Adipose tissue (tissue), 3 donors: ENCODE results near the gene FGD2. TPM values are rescaled to one million over a fixed set of nuclear protein-coding genes. Genes with fewer than 3 reads are reported as not detected.

Source experiments
- H3K27ac ChIP-seq: one replicate; pipeline ENCODE4 v1.5.1; 2013; ENCODE audit warnings: low read depth, low read length
- WGBS, 3 donors: extraction: QIAGEN DNeasy Blood & Tissue Kit; methylation state at CpG; one replicate each; pipeline ENCODE4 v1.1.7; 2013; 5-methylcytosine and 5-hydroxymethylcytosine counted together
- polyA plus RNA-seq, 3 donors: library from polyadenylated mRNA; stranded (reverse); fragments of 200-250 nt; gene quantifications; one replicate each; pipeline ENCODE4 v1.2.3, GENCODE V29; 2013
- donor health status: healthy with polysubstance abuse.
- donor health status: Bipolar disorder and iron deficiency.
- donor health status: healthy.

FGD2 gene
- polyA plus RNA-seq, 3 donors, result 3.6 to 10.1 (median 7.0) TPM

GRCh38 chr6:36969988-36970891 lies 35.2 kb upstream of the FGD2 start:
- no peak overlapping the region for H3K27ac ChIP-seq
- 87 to 91% (median 91%) methylated on average over 17 of the region's 17 CpGs for WGBS, 3 donors

- 88 to 91% (median 90%) methylated on average over 17 of the region's 17 CpGs for WGBS, 3 donors
- H3K27ac ChIP-seq, result no peak overlapping the region
Observed at GRCh38 chr6:36970892-36971842, 34.3 kb upstream of the FGD2 start.

GRCh38 chr6:36971921-36972673 lies 33.4 kb upstream of the FGD2 start:
- no peak overlapping the region for H3K27ac ChIP-seq

GRCh38 chr6:36973190-36973589 lies 32.3 kb upstream of the FGD2 start:
- H3K27ac ChIP-seq, result no peak overlapping the region
- 88 to 93% (median 89%) methylated on average over 1 of the region's 1 CpG for WGBS, 3 donors

More at GRCh38 chr6:36971921-36972673, 33.4 kb upstream of the FGD2 start:
- 74 to 88% (median 84%) methylated on average over 14 of the region's 14 CpGs for WGBS, 3 donors

- H3K27ac ChIP-seq, result no peak overlapping the region
- WGBS, 3 donors, result 82 to 94% (median 94%) methylated on average over 4 of the region's 4 CpGs
Observed at GRCh38 chr6:36973647-36974046, 31.8 kb upstream of the FGD2 start.

GRCh38 chr6:36975231-36976006 lies 30.0 kb upstream of the FGD2 start:
- 76 to 87% (median 82%) methylated on average over 7 of the region's 7 CpGs for WGBS, 3 donors
- H3K27ac ChIP-seq, result no peak overlapping the region

- WGBS, 3 donors, result 82 to 89% (median 83%) methylated on average over 4 of the region's 4 CpGs
- H3K27ac ChIP-seq, result no peak overlapping the region
Observed at GRCh38 chr6:36976007-36976264, 29.5 kb upstream of the FGD2 start.

- H3K27ac ChIP-seq, result no peak overlapping the region
- 88 to 93% (median 89%) methylated on average over 7 of the region's 7 CpGs for WGBS, 3 donors
Observed at GRCh38 chr6:36976509-36976908, 28.9 kb upstream of the FGD2 start.

- H3K27ac ChIP-seq, result no peak overlapping the region
- WGBS, 3 donors, result 90 to 98% (median 92%) methylated on average over 6 of the region's 6 CpGs
Observed at GRCh38 chr6:36976931-36977330, 28.5 kb upstream of the FGD2 start.

GRCh38 chr6:36977470-36977941 lies 27.9 kb upstream of the FGD2 start:
- WGBS, 3 donors, result 73 to 84% (median 80%) methylated on average over 16 of the region's 16 CpGs
- H3K27ac ChIP-seq, result no peak overlapping the region

GRCh38 chr6:36978421-36979346 lies 26.8 kb upstream of the FGD2 start:
- H3K27ac ChIP-seq, result no peak overlapping the region
- 75 to 85% (median 78%) methylated on average over 11 of the region's 11 CpGs for WGBS, 3 donors

GRCh38 chr6:36979347-36979742 lies 26.1 kb upstream of the FGD2 start:
- H3K27ac ChIP-seq, result no peak overlapping the region
- WGBS, 3 donors, result 14 to 45% (median 43%) methylated on average over 4 of the region's 4 CpGs

GRCh38 chr6:36980129-36980528 lies 25.3 kb upstream of the FGD2 start:
- WGBS, 3 donors, result 63 to 75% (median 66%) methylated on average over 6 of the region's 6 CpGs
- H3K27ac ChIP-seq, result no peak overlapping the region

- WGBS, 3 donors, result 70 to 78% (median 77%) methylated on average over 14 of the region's 14 CpGs
Observed at GRCh38 chr6:36980876-36981619, 24.4 kb upstream of the FGD2 start.

GRCh38 chr6:36983538-36983937 lies 21.9 kb upstream of the FGD2 start:
- WGBS, 3 donors, result 80 to 95% (median 92%) methylated on average over 3 of the region's 3 CpGs
- H3K27ac ChIP-seq, result no peak overlapping the region

More at GRCh38 chr6:36980876-36981619, 24.4 kb upstream of the FGD2 start:
- no peak overlapping the region for H3K27ac ChIP-seq
